ENCODE results near the gene KDM1B. TPM values are rescaled to one million over a fixed set of nuclear protein-coding genes. Genes with fewer than 3 reads are reported as not detected.

Gene KDM1B, protein sequence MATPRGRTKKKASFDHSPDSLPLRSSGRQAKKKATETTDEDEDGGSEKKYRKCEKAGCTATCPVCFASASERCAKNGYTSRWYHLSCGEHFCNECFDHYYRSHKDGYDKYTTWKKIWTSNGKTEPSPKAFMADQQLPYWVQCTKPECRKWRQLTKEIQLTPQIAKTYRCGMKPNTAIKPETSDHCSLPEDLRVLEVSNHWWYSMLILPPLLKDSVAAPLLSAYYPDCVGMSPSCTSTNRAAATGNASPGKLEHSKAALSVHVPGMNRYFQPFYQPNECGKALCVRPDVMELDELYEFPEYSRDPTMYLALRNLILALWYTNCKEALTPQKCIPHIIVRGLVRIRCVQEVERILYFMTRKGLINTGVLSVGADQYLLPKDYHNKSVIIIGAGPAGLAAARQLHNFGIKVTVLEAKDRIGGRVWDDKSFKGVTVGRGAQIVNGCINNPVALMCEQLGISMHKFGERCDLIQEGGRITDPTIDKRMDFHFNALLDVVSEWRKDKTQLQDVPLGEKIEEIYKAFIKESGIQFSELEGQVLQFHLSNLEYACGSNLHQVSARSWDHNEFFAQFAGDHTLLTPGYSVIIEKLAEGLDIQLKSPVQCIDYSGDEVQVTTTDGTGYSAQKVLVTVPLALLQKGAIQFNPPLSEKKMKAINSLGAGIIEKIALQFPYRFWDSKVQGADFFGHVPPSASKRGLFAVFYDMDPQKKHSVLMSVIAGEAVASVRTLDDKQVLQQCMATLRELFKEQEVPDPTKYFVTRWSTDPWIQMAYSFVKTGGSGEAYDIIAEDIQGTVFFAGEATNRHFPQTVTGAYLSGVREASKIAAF
- 12.9 TPM for polyA plus RNA-seq (2012; ENCODE audit: insufficient read length, low read depth)

DNA sequence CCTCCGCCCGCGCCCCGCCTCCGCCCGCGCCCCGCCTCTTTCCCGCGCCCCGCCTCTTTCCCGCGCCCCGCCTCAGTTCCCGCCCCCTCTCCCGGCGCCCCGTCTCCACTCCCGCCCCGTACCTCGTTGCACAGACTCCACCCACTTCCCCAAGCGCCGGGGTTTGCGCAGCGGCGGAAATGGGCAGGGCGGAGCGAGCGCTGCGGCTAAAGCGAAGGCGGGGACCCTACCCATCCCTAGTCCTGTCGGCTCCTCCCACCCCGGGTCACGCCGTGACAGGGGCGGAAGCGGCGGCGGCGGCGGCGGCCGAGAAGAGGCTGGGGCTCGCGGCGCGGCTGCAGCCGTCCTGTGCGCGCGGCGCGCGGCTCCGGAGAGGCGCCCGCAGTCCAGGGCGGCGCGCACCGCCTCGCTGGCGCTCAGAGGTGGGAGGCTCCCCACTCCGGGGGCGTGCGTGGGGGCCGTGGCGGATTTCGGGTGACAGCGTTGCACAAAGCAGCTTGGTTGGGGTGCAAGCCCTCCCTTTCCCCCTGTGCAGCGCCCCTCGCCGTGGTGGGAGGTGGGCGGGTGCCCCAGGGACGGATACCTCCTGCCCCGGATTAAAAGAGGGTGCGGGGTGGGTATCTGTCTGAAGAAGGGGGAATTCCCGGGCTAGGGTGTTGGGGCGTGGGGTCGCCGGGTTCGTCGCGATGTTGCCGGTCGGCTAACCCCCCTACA, at the start of gene KDM1B:
Gene KDM1B, plus strand, starts transcription at position 273 of the 714 bp plus-strand sequence. CDS start 4,474 bp downstream, outside the sequence.
- TF ChIP-seq, protein P1, sequence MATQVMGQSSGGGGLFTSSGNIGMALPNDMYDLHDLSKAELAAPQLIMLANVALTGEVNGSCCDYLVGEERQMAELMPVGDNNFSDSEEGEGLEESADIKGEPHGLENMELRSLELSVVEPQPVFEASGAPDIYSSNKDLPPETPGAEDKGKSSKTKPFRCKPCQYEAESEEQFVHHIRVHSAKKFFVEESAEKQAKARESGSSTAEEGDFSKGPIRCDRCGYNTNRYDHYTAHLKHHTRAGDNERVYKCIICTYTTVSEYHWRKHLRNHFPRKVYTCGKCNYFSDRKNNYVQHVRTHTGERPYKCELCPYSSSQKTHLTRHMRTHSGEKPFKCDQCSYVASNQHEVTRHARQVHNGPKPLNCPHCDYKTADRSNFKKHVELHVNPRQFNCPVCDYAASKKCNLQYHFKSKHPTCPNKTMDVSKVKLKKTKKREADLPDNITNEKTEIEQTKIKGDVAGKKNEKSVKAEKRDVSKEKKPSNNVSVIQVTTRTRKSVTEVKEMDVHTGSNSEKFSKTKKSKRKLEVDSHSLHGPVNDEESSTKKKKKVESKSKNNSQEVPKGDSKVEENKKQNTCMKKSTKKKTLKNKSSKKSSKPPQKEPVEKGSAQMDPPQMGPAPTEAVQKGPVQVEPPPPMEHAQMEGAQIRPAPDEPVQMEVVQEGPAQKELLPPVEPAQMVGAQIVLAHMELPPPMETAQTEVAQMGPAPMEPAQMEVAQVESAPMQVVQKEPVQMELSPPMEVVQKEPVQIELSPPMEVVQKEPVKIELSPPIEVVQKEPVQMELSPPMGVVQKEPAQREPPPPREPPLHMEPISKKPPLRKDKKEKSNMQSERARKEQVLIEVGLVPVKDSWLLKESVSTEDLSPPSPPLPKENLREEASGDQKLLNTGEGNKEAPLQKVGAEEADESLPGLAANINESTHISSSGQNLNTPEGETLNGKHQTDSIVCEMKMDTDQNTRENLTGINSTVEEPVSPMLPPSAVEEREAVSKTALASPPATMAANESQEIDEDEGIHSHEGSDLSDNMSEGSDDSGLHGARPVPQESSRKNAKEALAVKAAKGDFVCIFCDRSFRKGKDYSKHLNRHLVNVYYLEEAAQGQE (IDR thresholded peaks at IDR 0.05; ENCODE audit: insufficient read depth in 1 of 2, low read depth in 2 of 2, low read length in 2 of 2), result no peak
- TF ChIP-seq POLR2AphosphoS5 (IDR thresholded peaks at IDR 0.05; ENCODE audit: low read depth, low read length), result peak; percentile 71
- TF ChIP-seq TAF1 (IDR thresholded peaks at IDR 0.05; ENCODE audit: borderline replicate concordance, insufficient read depth, low read length), result peak; percentile 32; the same call in 1 of the 2 replicates
- TF ChIP-seq FOXP2 (optimal IDR thresholded peaks at IDR 0.05; ENCODE audit: borderline replicate concordance, extremely low read depth, extremely low read length, insufficient read depth), result peak; percentile 77
- 0 out of 2 replicates have a peak, but pooled peaks have one; percentile 41 for TF ChIP-seq SIN3A (IDR thresholded peaks at IDR 0.05; ENCODE audit: borderline replicate concordance, insufficient read depth, low read length)

DNA sequence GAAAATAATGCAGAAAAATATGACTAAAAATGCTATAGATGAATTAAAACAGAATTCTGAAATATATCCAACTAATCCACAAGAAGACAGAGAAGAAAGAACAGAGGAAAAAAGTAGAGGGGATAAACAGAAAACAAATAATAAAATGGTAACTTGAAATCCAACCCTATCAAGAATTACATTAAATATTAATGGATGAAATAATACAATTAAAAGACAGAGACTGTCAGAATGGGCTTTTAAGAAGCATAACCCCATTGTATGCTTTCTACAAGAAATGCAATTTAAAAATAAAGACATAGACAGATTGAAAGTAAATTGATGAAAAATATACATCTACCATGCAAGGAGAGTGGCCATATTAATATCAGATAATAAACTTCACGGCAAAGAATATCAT, 48.2 kb upstream of the KDM1B start:
- no peak for TF ChIP-seq FOXP2 (optimal IDR thresholded peaks at IDR 0.05; ENCODE audit: borderline replicate concordance, extremely low read depth, extremely low read length, insufficient read depth)
- no peak for TF ChIP-seq SIN3A (IDR thresholded peaks at IDR 0.05; ENCODE audit: borderline replicate concordance, insufficient read depth, low read length)

DNA sequence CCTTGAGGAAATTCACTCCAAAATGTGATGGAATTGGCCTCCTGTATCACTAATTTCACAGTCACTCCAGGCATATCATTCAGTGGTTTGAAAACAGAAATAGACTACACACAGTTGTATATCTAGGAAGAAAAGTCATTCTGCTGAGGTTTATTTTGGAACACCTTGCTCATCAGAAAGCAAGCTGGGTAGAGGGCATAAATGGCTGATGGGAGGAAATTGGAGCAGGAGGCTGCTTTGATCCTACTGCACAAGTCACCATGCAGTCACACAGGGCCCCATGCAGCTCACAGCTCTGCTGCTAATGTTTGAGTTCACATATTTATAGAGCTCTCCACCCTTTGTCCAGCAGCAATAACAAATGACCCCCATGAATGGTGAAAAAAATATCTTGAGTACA, 45.1 kb upstream of the KDM1B start:
- TF ChIP-seq POLR2AphosphoS5 (IDR thresholded peaks at IDR 0.05; ENCODE audit: low read depth, low read length) (no peak), FOXP2 (optimal IDR thresholded peaks at IDR 0.05; ENCODE audit: borderline replicate concordance, extremely low read depth, extremely low read length, insufficient read depth) (no peak), SIN3A (IDR thresholded peaks at IDR 0.05; ENCODE audit: borderline replicate concordance, insufficient read depth, low read length) (no peak), TAF1 (IDR thresholded peaks at IDR 0.05; ENCODE audit: borderline replicate concordance, insufficient read depth, low read length) (no peak)
- TF ChIP-seq, protein P1 (IDR thresholded peaks at IDR 0.05; ENCODE audit: insufficient read depth in 1 of 2, low read depth in 2 of 2, low read length in 2 of 2), result no peak

DNA sequence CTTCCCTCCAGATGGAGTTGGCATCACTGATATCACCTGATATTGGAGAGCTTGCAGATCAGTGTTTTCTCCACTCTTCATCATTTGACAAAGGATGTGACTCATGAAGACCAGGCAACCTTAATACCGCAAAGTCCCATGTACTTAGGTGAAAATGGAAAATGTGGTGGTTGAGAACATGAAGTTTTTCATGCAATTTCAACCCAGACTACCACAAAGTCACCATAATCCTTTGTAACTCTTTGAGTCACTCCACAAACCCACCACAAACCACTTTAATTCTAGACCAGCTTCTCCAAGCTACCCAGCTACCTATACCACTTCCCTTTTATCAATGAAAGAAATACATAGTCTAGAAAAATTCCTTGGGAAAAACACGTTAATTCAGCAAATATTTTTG, 39.9 kb upstream of the KDM1B start:
- TF ChIP-seq POLR2AphosphoS5 (IDR thresholded peaks at IDR 0.05; ENCODE audit: low read depth, low read length) (no peak), TAF1 (IDR thresholded peaks at IDR 0.05; ENCODE audit: borderline replicate concordance, insufficient read depth, low read length) (no peak), FOXP2 (optimal IDR thresholded peaks at IDR 0.05; ENCODE audit: borderline replicate concordance, extremely low read depth, extremely low read length, insufficient read depth) (no peak), SIN3A (IDR thresholded peaks at IDR 0.05; ENCODE audit: borderline replicate concordance, insufficient read depth, low read length) (no peak)
- TF ChIP-seq, protein P1 (IDR thresholded peaks at IDR 0.05; ENCODE audit: insufficient read depth in 1 of 2, low read depth in 2 of 2, low read length in 2 of 2), result no peak

DNA sequence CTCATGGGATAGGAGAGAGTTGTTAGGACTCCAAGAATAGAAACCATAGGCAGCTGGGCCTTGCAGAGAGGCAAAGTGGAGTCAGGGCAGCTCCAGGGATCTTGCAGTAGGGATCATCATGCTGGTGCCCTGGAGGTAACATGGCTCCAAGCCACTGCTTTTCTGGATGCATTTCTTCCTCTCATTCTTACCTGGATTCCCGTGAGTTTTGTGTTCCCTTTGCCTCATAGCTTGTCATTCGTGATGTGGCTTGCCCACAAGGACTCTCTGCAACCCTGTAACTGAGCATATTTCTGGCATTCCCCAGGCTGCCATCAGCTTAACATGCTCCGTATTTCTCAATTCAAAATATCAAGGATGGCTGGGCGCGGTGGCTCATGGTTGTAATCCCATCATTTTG, 38.1 kb upstream of the KDM1B start:
- TF ChIP-seq POLR2AphosphoS5 (IDR thresholded peaks at IDR 0.05; ENCODE audit: low read depth, low read length), result no peak
- no peak for TF ChIP-seq TAF1 (IDR thresholded peaks at IDR 0.05; ENCODE audit: borderline replicate concordance, insufficient read depth, low read length)
